Activated CD4-positive, alpha-beta T cell treated with anti-CD3 and anti-CD28 coated beads, Interleukin-2, amount 10 ng/mL, durations not matched to agents 7 days and 5 days (primary cell): Measurements from ENCODE around the gene HIVEP3. TPM values are rescaled to one million over a fixed set of nuclear protein-coding genes. Genes with fewer than 3 reads are reported as not detected.

Experiments
- CTCF ChIA-PET: fragments of 350-600 bp; sonication (Branson Sonifier 250); formaldehyde crosslinking; loops from one replicate; lab custom pipeline; 2021; ENCODE audit warnings: antibody characterized with exemption; lab: Charles Lee
- POLR2A ChIA-PET: fragments of 350-600 bp; sonication (Branson Sonifier 250); formaldehyde crosslinking; loops from one replicate; lab custom pipeline; 2021; ENCODE audit warnings: antibody characterized with exemption; lab: Charles Lee
- DNase-seq: peaks from one replicate; pipeline ENCODE4 v3.0.0-alpha.2; 2020
- H3K27ac Mint-ChIP-seq: one replicate; pipeline ENCODE4 v1.8.0; 2021; ENCODE audit warnings: mild to moderate bottlenecking, moderate library complexity, mixed read lengths
- H3K27me3 Mint-ChIP-seq: one replicate; pipeline ENCODE4 v1.8.0; 2021; ENCODE audit warnings: mixed read lengths
- H3K36me3 Mint-ChIP-seq: one replicate; pipeline ENCODE4 v1.8.0; 2021; ENCODE audit warnings: low read depth, mixed read lengths
- H3K4me1 Mint-ChIP-seq: one replicate; pipeline ENCODE4 v1.8.0; 2021; ENCODE audit warnings: mixed read lengths
- H3K4me3 Mint-ChIP-seq: one replicate; pipeline ENCODE4 v1.8.0; 2021; ENCODE audit warnings: mild to moderate bottlenecking, moderate library complexity, mixed read lengths
- H3K9me3 Mint-ChIP-seq: one replicate; pipeline ENCODE4 v1.8.0; 2021; ENCODE audit warnings: mixed read lengths
- total RNA-seq, 2 experiments: library from RNA; stranded (reverse); gene quantifications; one replicate each; pipeline ENCODE4 v1.2.3, GENCODE V29; 2021

HIVEP3 gene
- total RNA-seq, 2 experiments from 2014 or later, result 18.4 to 21.5 TPM

GRCh38 chr1:41650028-41650880, 268.5 kb downstream of the HIVEP3 start:
- DNase-seq, result peak; percentile 37
- ChIA-PET CTCF (interaction anchor here (1.1 to 1.4 kb wide), 4 partner anchors 10 to 31 kb away, joined by 3 read pairs; no protein-coding TSS in a partner anchor), POLR2A (no interaction called here)
- no peaks in the 10 kb centered on the region for H3K27me3 Mint-ChIP-seq
- H3K9me3 Mint-ChIP-seq, result no peaks in the 10 kb centered on the region
- H3K27ac Mint-ChIP-seq, result peak overlapping the region; percentile 90
- peaks cover 39% of the 10 kb centered on the region for H3K4me1 Mint-ChIP-seq
- peak overlapping the region; percentile 10 for H3K4me3 Mint-ChIP-seq
- H3K36me3 Mint-ChIP-seq, result peaks cover 22% of the 10 kb centered on the region

GRCh38 chr1:41649396-41650027, 269.2 kb downstream of the HIVEP3 start:
- Mint-ChIP-seq H3K27ac (peak overlapping the region; percentile 90), H3K36me3 (peaks cover 22% of the 10 kb centered on the region), H3K27me3 (no peaks in the 10 kb centered on the region), H3K4me1 (peaks cover 38% of the 10 kb centered on the region), H3K9me3 (no peaks in the 10 kb centered on the region), H3K4me3 (no peak overlapping the region)
- CTCF ChIA-PET, result interaction anchor here (1.1 to 1.5 kb wide), 6 partner anchors 8 to 32 kb away, joined by 3 read pairs; no protein-coding TSS in a partner anchor
- DNase-seq, result no peak
- POLR2A ChIA-PET, result no interaction called here

- no peaks in the 10 kb centered on the region for H3K9me3 Mint-ChIP-seq
- peaks cover 22% of the 10 kb centered on the region for H3K36me3 Mint-ChIP-seq
- POLR2A ChIA-PET, result no interaction called here
- H3K4me1 Mint-ChIP-seq, result peaks cover 36% of the 10 kb centered on the region
- no peak overlapping the region for H3K27ac Mint-ChIP-seq
- CTCF ChIA-PET, result interaction anchor here (1.1 to 1.5 kb wide), 6 partner anchors 8 to 32 kb away, joined by 3 read pairs; no protein-coding TSS in a partner anchor
- H3K4me3 Mint-ChIP-seq, result no peak overlapping the region
- no peaks in the 10 kb centered on the region for H3K27me3 Mint-ChIP-seq
- no peak for DNase-seq
Measured at GRCh38 chr1:41648844-41649243, 269.9 kb downstream of the HIVEP3 start.

- Mint-ChIP-seq H3K4me3 (no peak overlapping the region), H3K27ac (no peak overlapping the region), H3K36me3 (peaks cover 22% of the 10 kb centered on the region), H3K27me3 (no peaks in the 10 kb centered on the region), H3K4me1 (peaks cover 30% of the 10 kb centered on the region), H3K9me3 (no peaks in the 10 kb centered on the region)
- CTCF ChIA-PET, result interaction anchor here (1.1 to 1.5 kb wide), 2 partner anchors 9 to 14 kb away, joined by 3 read pairs; no protein-coding TSS in a partner anchor
- POLR2A ChIA-PET, result no interaction called here
- DNase-seq, result no peak
Measured at GRCh38 chr1:41648230-41648629, 270.5 kb downstream of the HIVEP3 start.

GRCh38 chr1:41647221-41648135, 271.2 kb downstream of the HIVEP3 start:
- Mint-ChIP-seq H3K4me3 (no peak overlapping the region), H3K27me3 (no peaks in the 10 kb centered on the region), H3K36me3 (peaks cover 22% of the 10 kb centered on the region), H3K27ac (no peak overlapping the region), H3K4me1 (peaks cover 27% of the 10 kb centered on the region), H3K9me3 (no peaks in the 10 kb centered on the region)
- DNase-seq, result no peak
- ChIA-PET CTCF (interaction anchor here (1.0 to 1.5 kb wide), 2 partner anchors 10 to 27 kb away, joined by 3 to 4 read pairs; no protein-coding TSS in a partner anchor), POLR2A (no interaction called here)

- no peak overlapping the region for H3K4me3 Mint-ChIP-seq
- DNase-seq, result no peak
- peaks cover 22% of the 10 kb centered on the region for H3K36me3 Mint-ChIP-seq
- H3K9me3 Mint-ChIP-seq, result no peaks in the 10 kb centered on the region
- H3K4me1 Mint-ChIP-seq, result peaks cover 23% of the 10 kb centered on the region
- POLR2A ChIA-PET, result no interaction called here
- no peaks in the 10 kb centered on the region for H3K27me3 Mint-ChIP-seq
- no peak overlapping the region for H3K27ac Mint-ChIP-seq
- CTCF ChIA-PET, result no interaction called here
Measured at GRCh38 chr1:41646186-41646585, 272.5 kb downstream of the HIVEP3 start.

DNA sequence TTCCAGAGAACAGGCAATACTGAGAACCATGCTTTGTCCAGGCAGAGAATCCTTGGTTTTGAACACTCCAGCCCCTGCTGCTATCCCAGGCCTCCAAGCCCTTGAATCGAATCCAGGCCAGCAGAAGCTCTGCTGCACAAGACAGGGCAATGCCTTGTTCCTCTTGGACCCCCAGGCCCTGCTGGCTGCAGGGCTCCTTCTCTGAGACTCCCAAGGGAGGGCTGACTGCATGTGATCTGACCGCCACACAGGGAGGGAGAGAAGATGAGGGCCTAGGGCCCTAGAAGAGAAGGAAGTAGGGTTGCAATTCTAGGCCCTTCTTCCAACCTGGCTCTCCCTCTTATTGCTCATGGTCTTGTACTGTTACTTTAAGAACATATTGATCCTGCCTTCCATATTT, 273.7 kb downstream of the HIVEP3 start:
- H3K27ac Mint-ChIP-seq, result no peak overlapping the region
- no peak overlapping the region for H3K4me3 Mint-ChIP-seq
- peaks cover 13% of the 10 kb centered on the region for H3K4me1 Mint-ChIP-seq
- peaks cover 16% of the 10 kb centered on the region for H3K36me3 Mint-ChIP-seq
- no peaks in the 10 kb centered on the region for H3K9me3 Mint-ChIP-seq
- no peak for DNase-seq
- CTCF ChIA-PET, result interaction anchor here (0.7 to 1.4 kb wide), 2 partner anchors 9 to 10 kb away, joined by 3 to 6 read pairs; no protein-coding TSS in a partner anchor
- no peaks in the 10 kb centered on the region for H3K27me3 Mint-ChIP-seq
- POLR2A ChIA-PET, result no interaction called here

- Mint-ChIP-seq H3K27me3 (no peaks in the 10 kb centered on the region), H3K4me3 (no peak overlapping the region), H3K36me3 (peaks cover 6% of the 10 kb centered on the region), H3K4me1 (peaks cover 2% of the 10 kb centered on the region), H3K27ac (no peak overlapping the region), H3K9me3 (no peaks in the 10 kb centered on the region)
- ChIA-PET CTCF (interaction anchor here (1.3 to 2.3 kb wide), 2 partner anchors 10 to 29 kb away, joined by 3 to 6 read pairs; no protein-coding TSS in a partner anchor), POLR2A (no interaction called here)
- no peak for DNase-seq
Measured at GRCh38 chr1:41642922-41643821, 275.6 kb downstream of the HIVEP3 start.

DNA sequence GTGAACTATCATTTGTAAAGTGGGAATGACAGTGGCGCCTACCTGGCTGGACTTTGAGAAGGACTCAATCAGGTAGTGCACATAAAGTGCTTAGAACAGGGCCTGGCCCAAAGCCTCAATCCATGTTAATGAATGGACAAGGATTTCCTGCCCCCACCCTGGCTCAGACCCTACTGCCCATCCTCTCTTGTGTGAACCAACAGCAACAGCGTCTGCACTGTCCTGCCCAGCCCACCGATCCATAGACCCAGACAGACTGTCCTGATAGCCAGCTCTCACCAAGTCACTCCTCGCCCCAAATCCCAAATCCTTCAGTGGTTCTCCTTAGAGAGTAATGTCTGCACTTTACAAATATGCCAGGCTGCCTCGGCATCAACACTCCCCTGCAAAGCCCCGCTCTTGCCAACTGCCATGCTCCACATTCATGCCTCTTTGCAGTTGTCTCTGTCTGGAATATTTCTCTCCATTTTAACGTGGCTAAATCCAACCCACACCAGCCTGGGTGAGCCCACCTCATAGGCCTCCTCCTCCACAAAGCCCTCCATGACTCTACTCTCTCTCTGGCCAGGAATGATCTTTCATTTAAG, 276.7 kb downstream of the HIVEP3 start:
- CTCF ChIA-PET, result interaction anchor here (1.3 to 2.3 kb wide), 2 partner anchors 11 to 30 kb away, joined by 3 to 6 read pairs; no protein-coding TSS in a partner anchor
- Mint-ChIP-seq H3K9me3 (no peaks in the 10 kb centered on the region), H3K4me1 (no peaks in the 10 kb centered on the region), H3K27ac (no peak overlapping the region), H3K36me3 (peaks cover 2% of the 10 kb centered on the region), H3K27me3 (no peaks in the 10 kb centered on the region), H3K4me3 (no peak overlapping the region)
- POLR2A ChIA-PET, result no interaction called here
- DNase-seq, result no peak

GRCh38 chr1:41641475-41641814, 277.3 kb downstream of the HIVEP3 start:
- no peaks in the 10 kb centered on the region for H3K9me3 Mint-ChIP-seq
- peaks cover 2% of the 10 kb centered on the region for H3K36me3 Mint-ChIP-seq
- no peaks in the 10 kb centered on the region for H3K27me3 Mint-ChIP-seq
- CTCF ChIA-PET, result no interaction called here
- DNase-seq, result no peak
- H3K4me1 Mint-ChIP-seq, result peaks cover under 1% of the 10 kb centered on the region
- POLR2A ChIA-PET, result no interaction called here
- H3K27ac Mint-ChIP-seq, result no peak overlapping the region
- no peak overlapping the region for H3K4me3 Mint-ChIP-seq

DNA sequence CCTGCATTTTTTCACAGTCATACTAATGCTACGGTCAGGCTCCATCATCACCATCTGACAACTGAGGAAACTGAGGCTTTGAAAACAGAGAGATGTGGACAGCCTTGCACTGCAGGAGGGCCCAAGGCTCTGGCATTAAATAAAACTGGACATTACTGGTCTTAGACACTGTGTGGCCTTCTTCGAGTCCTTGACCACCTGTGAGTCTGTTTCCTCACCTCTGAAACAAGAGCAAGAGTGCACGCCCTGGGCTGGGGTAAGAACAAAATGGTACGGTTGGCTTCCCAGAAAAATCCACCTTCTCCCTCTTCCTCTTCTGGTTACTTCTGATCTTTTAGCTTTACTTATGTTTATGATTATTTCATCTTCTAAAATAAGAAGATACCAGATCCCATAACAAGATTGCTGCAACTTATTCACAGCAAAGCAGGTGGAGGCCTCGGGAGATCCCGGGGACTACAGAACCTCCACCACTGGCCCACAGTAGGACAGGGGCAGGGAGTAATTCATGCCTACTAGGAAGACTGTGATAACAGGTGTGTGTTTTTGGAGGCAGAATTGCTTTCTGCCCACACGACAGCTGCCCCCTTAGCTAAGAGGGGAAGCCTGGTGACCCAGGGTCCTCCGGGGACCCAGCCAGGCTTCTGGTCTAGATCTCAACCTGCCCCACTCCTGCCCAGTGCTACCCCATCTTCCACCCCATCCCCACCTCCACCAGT, 277.8 kb downstream of the HIVEP3 start:
- CTCF ChIA-PET, result interaction anchor here (0.5 to 1.9 kb wide), 4 partner anchors 8 to 115 kb away, joined by 3 to 6 read pairs (median 4); no protein-coding TSS in a partner anchor
- no peak overlapping the region for H3K4me3 Mint-ChIP-seq
- POLR2A ChIA-PET, result interaction anchor here (0.5 kb wide), 1 partner anchor 344 kb away, joined by 4 read pairs; no protein-coding TSS in a partner anchor
- no peaks in the 10 kb centered on the region for H3K27me3 Mint-ChIP-seq
- H3K36me3 Mint-ChIP-seq, result peaks cover 2% of the 10 kb centered on the region
- peak overlapping the region; percentile 75 for H3K27ac Mint-ChIP-seq
- DNase-seq, result no peak
- H3K9me3 Mint-ChIP-seq, result no peaks in the 10 kb centered on the region
- H3K4me1 Mint-ChIP-seq, result peaks cover 1% of the 10 kb centered on the region
